HCT116 (cell line): ENCODE data around the gene LRCH1. TPM values are rescaled to one million over a fixed set of nuclear protein-coding genes. Genes with fewer than 3 reads are reported as not detected.

Experiments
- ATAC-seq: fragments of 200-7000 bp; cut with Tn5 transposase; 2 replicates; pipeline ENCODE4 v1.9.1; 2020; ENCODE audit warnings: mild to moderate bottlenecking, moderate library complexity
- BruUV-seq: library from RNA; stranded (reverse); fragments of 400-500 nt; replicated peaks from 2 replicates; lab custom pipeline; 2021; lab: Mats Ljungman, UMichigan
- CTCF ChIA-PET: fragments of 300-600 bp; sonication (Branson Sonifier 250); formaldehyde crosslinking; loops from one replicate; lab custom pipeline; 2021; ENCODE audit warnings: antibody characterized with exemption; lab: Charles Lee
- POLR2A ChIA-PET: fragments of 300-600, 350-600 bp; sonication (Branson Sonifier 250); formaldehyde crosslinking; loops from one replicate; lab custom pipeline; 2021; ENCODE audit warnings: antibody characterized with exemption; lab: Charles Lee
- RAD21 ChIA-PET, 2 experiments: fragments of 300-600 bp; sonication (Branson Sonifier 250); formaldehyde crosslinking; loops; one replicate each; lab custom pipeline; 2023; ENCODE audit warnings: low total read pairs in 2 of 2; ENCODE audit not compliant: uncharacterized antibody in 2 of 2, unreplicated experiment in 2 of 2, low non-redundant PET in 1 of 2; lab: Charles Lee
- DNase-seq: peaks from one replicate; pipeline ENCODE4 v3.0.0-alpha.2; 2010; ENCODE audit warnings: low read depth, low spot score
- H2AFZ ChIP-seq: fragments of 200-600 bp; shearing (Covaris generic), sonication (generic); 2 replicates; pipeline ENCODE4 v1.6.1; 2017; ENCODE audit warnings: low read depth, mixed run types, mixed read lengths, antibody characterized with exemption, low read length; ENCODE audit not compliant: poor library complexity, severe bottlenecking
- H3K27ac ChIP-seq: 2 replicates; pipeline ENCODE4 v1.5.1; 2012; ENCODE audit warnings: low read depth, low read length
- H3K27me3 ChIP-seq: fragments of 200-600 bp; sonication (generic); 2 replicates; pipeline ENCODE4 v1.6.1; 2016; ENCODE audit warnings: mixed run types, low read length, mixed read lengths; ENCODE audit not compliant: insufficient read depth
- H3K36me3 ChIP-seq, 2 experiments: fragments of 200-500 bp in 1 of 2; fragments of 200-600 bp in 1 of 2; sonication (Bioruptor generic) in 1 of 2; sonication (generic) in 1 of 2; 2 replicates each; pipeline versions ENCODE4 v1.5.1 to v1.6.1; 2014 to 2016; ENCODE audit warnings: low read length in 2 of 2, inconsistent platforms in 1 of 2, mixed read lengths in 1 of 2, mixed run types in 1 of 2; ENCODE audit not compliant: insufficient read depth in 2 of 2, control insufficient read depth in 1 of 2
- H3K4me1 ChIP-seq, 2 experiments: fragments of 200-600 bp in 1 of 2; sonication (generic) in 1 of 2; 2 replicates each; pipeline versions ENCODE4 v1.5.1 to v1.6.1; 2012 to 2017; ENCODE audit warnings: low read length in 2 of 2, inconsistent platforms in 1 of 2, mild to moderate bottlenecking in 1 of 2, mixed read lengths in 1 of 2, mixed run types in 1 of 2, moderate library complexity in 1 of 2; ENCODE audit not compliant: insufficient read depth in 2 of 2, control insufficient read depth in 1 of 2
- H3K4me2 ChIP-seq: fragments of 200-600 bp; sonication (generic); 2 replicates; pipeline ENCODE4 v1.6.1; 2017; ENCODE audit warnings: mixed run types, low read length, mixed read lengths
- H3K4me3 ChIP-seq, 2 experiments: fragments of 200-600 bp in 1 of 2; sonication (generic) in 1 of 2; replicated peaks in 1 of 2; 2 replicates each; pipeline ENCODE4 v1.5.1; 2011 to 2016; ENCODE audit warnings: low read length in 2 of 2, control low read depth in 1 of 2, low read depth in 1 of 2, mild to moderate bottlenecking in 1 of 2, mixed read lengths in 1 of 2, mixed run types in 1 of 2
- H3K79me2 ChIP-seq: fragments of 200-600 bp; sonication (generic); 2 replicates; pipeline ENCODE4 v1.6.1; 2017; ENCODE audit warnings: mild to moderate bottlenecking, mixed run types, low read length, moderate library complexity, mixed read lengths; ENCODE audit not compliant: insufficient read depth
- H3K9ac ChIP-seq: fragments of 200-600 bp; sonication (generic); 2 replicates; pipeline ENCODE4 v1.6.1; 2016; ENCODE audit warnings: low read length, mixed read lengths
- H3K9me2 ChIP-seq: fragments of 200-600 bp; sonication (generic), shearing (Covaris generic); 2 replicates; pipeline ENCODE4 v1.6.1; 2017; ENCODE audit warnings: mixed run types, mild to moderate bottlenecking, moderate library complexity; ENCODE audit not compliant: insufficient read depth
- H3K9me3 ChIP-seq, 2 experiments: fragments of 200-500 bp in 1 of 2; fragments of 200-600 bp in 1 of 2; sonication (Bioruptor generic) in 1 of 2; sonication (generic) in 1 of 2; 2 replicates each; pipeline ENCODE4 v1.6.1; 2014 to 2017; ENCODE audit warnings: low read length in 2 of 2, mixed read lengths in 2 of 2, inconsistent platforms in 1 of 2, low read depth in 1 of 2, mild to moderate bottlenecking in 1 of 2, mixed run types in 1 of 2, moderate library complexity in 1 of 2; ENCODE audit not compliant: control insufficient read depth in 1 of 2, insufficient read depth in 1 of 2
- H4K20me1 ChIP-seq: fragments of 200-600 bp; sonication (generic), shearing (Covaris generic); 2 replicates; pipeline ENCODE4 v1.6.1; 2017; ENCODE audit warnings: mixed run types, mild to moderate bottlenecking, moderate library complexity; ENCODE audit not compliant: insufficient read depth
- CBX3 ChIP-seq: IDR thresholded peaks from 2 replicates; pipeline ENCODE4 v1.6.1; 2012; ENCODE audit warnings: low read depth
- CEBPB ChIP-seq: IDR thresholded peaks from 2 replicates; pipeline ENCODE4 v1.6.1; 2012; ENCODE audit warnings: low read depth
- EGR1 ChIP-seq: IDR thresholded peaks from 2 replicates; pipeline ENCODE4 v1.6.1; 2012; ENCODE audit warnings: low read depth
- EZH2 ChIP-seq: fragments of 200-600 bp; sonication (generic); IDR thresholded peaks from 2 replicates; pipeline ENCODE4 v1.6.1; 2017; ENCODE audit warnings: antibody characterized with exemption, mixed run types
- EZH2phosphoT487 ChIP-seq: fragments of 200-600 bp; IDR thresholded peaks from 2 replicates; pipeline ENCODE4 v1.6.1; 2018; ENCODE audit warnings: antibody characterized with exemption, borderline replicate concordance
- FOSL1 ChIP-seq: IDR thresholded peaks from 2 replicates; pipeline ENCODE4 v1.6.1; 2012; ENCODE audit warnings: low read depth
- MAX ChIP-seq: IDR thresholded peaks from 2 replicates; pipeline ENCODE4 v1.6.1; 2012
- POLR2A ChIP-seq: IDR thresholded peaks from 2 replicates; pipeline ENCODE4 v1.7.0; 2011; ENCODE audit warnings: borderline replicate concordance; ENCODE audit not compliant: insufficient read depth, insufficient read length; ENCODE audit errors: extremely low read depth
- RAD21 ChIP-seq: IDR thresholded peaks from 2 replicates; pipeline ENCODE4 v1.6.1; 2012; ENCODE audit warnings: low read depth, mild to moderate bottlenecking
- SRF ChIP-seq: IDR thresholded peaks from 2 replicates; pipeline ENCODE4 v1.6.1; 2012; ENCODE audit warnings: low read depth
- TCF7L2 ChIP-seq: IDR thresholded peaks from 2 replicates; pipeline ENCODE4 v1.7.0; 2011; ENCODE audit warnings: borderline replicate concordance, inconsistent platforms; ENCODE audit not compliant: insufficient read depth, insufficient read length; ENCODE audit errors: extremely low read depth
- YY1 ChIP-seq: IDR thresholded peaks from 2 replicates; pipeline ENCODE4 v1.6.1; 2011; ENCODE audit warnings: low read length, low read depth, moderate library complexity, mild to moderate bottlenecking; ENCODE audit not compliant: insufficient replicate concordance; ENCODE audit errors: extremely low read depth
- ZFX ChIP-seq: fragments of 450-650 bp; IDR thresholded peaks from 2 replicates; pipeline ENCODE4 v1.6.1; 2017
- intact Hi-C: fragments of 100-400 bp; cut with micrococcal nuclease; formaldehyde crosslinking; loops from 2 replicates; pipeline ENCODE4 v1.10.0; 2022
- total RNA-seq: library from RNA; stranded (reverse); gene quantifications from one replicate; pipeline ENCODE4 v1.2.1, GENCODE V29; 2021; ENCODE audit not compliant: unreplicated experiment
- TF ChIP-seq, protein P1 (sequence below), 3 experiments: fragments of 200-600 bp in 1 of 3; sonication (generic) in 1 of 3; IDR thresholded peaks in 2 of 3; conservative IDR thresholded peaks in 1 of 3; 2 replicates each; pipeline ENCODE4 v1.5.1; 2012 to 2017; ENCODE audit warnings: low read depth in 2 of 3, low read length in 2 of 3, antibody characterized with exemption in 1 of 3, borderline replicate concordance in 1 of 3, control low read depth in 1 of 3, mild to moderate bottlenecking in 1 of 3, mixed read lengths in 1 of 3, mixed run types in 1 of 3, moderate library complexity in 1 of 3; ENCODE audit not compliant: insufficient read depth in 1 of 3
- TF ChIP-seq, protein P2 (sequence below): IDR thresholded peaks from 2 replicates; pipeline ENCODE4 v1.6.1; 2011; ENCODE audit warnings: mild to moderate bottlenecking, low read length, moderate library complexity; ENCODE audit not compliant: insufficient replicate concordance; ENCODE audit errors: extremely low read depth

Gene LRCH1
- total RNA-seq, 1 experiment from 2014 or later, result 15.6 TPM

- TF ChIP-seq CEBPB (no peak), EZH2 (no peak), SRF (no peak), EZH2phosphoT487 (no peak)
Measured at GRCh38 chr13:46636451-46636850, 83.5 kb downstream of the LRCH1 start (continued).

GRCh38 chr13:46637213-46637612, 84.2 kb downstream of the LRCH1 start:
- Histone ChIP-seq H3K9me2 (no peaks in the 10 kb centered on the region), H2AFZ (no peak overlapping the region), H3K79me2 (peaks cover 58% of the 10 kb centered on the region), H3K27ac (no peak overlapping the region), H3K4me2 (no peak overlapping the region), H3K9ac (no peak overlapping the region), H3K4me3 (no peak overlapping the region), H3K36me3 (no peaks in the 10 kb centered on the region), H3K27me3 (no peaks in the 10 kb centered on the region), H3K4me1 (peaks cover 5 to 15% of the 10 kb centered on the region in 2 experiments), H3K9me3 (no peaks in the 10 kb centered on the region), H4K20me1 (no peaks in the 10 kb centered on the region)
- no peak for TF ChIP-seq FOSL1
- TF ChIP-seq CBX3, result no peak
- TF ChIP-seq EGR1, result no peak
- TF ChIP-seq TCF7L2, result no peak
- TF ChIP-seq MAX, result no peak
- TF ChIP-seq YY1, result no peak
- TF ChIP-seq ZFX, result no peak
- TF ChIP-seq RAD21, result no peak
- TF ChIP-seq, protein P1, sequence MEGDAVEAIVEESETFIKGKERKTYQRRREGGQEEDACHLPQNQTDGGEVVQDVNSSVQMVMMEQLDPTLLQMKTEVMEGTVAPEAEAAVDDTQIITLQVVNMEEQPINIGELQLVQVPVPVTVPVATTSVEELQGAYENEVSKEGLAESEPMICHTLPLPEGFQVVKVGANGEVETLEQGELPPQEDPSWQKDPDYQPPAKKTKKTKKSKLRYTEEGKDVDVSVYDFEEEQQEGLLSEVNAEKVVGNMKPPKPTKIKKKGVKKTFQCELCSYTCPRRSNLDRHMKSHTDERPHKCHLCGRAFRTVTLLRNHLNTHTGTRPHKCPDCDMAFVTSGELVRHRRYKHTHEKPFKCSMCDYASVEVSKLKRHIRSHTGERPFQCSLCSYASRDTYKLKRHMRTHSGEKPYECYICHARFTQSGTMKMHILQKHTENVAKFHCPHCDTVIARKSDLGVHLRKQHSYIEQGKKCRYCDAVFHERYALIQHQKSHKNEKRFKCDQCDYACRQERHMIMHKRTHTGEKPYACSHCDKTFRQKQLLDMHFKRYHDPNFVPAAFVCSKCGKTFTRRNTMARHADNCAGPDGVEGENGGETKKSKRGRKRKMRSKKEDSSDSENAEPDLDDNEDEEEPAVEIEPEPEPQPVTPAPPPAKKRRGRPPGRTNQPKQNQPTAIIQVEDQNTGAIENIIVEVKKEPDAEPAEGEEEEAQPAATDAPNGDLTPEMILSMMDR (IDR thresholded peaks at IDR 0.05 in 2 of 3, conservative IDR thresholded peaks at IDR 0.05 in 1 of 3; ENCODE audit: borderline replicate concordance in 1 of 3, insufficient read depth in 1 of 3, low read depth in 2 of 3, low read length in 2 of 3), result no peak
- TF ChIP-seq, protein P2, sequence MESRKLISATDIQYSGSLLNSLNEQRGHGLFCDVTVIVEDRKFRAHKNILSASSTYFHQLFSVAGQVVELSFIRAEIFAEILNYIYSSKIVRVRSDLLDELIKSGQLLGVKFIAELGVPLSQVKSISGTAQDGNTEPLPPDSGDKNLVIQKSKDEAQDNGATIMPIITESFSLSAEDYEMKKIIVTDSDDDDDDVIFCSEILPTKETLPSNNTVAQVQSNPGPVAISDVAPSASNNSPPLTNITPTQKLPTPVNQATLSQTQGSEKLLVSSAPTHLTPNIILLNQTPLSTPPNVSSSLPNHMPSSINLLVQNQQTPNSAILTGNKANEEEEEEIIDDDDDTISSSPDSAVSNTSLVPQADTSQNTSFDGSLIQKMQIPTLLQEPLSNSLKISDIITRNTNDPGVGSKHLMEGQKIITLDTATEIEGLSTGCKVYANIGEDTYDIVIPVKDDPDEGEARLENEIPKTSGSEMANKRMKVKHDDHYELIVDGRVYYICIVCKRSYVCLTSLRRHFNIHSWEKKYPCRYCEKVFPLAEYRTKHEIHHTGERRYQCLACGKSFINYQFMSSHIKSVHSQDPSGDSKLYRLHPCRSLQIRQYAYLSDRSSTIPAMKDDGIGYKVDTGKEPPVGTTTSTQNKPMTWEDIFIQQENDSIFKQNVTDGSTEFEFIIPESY, result no peak
- TF ChIP-seq POLR2A, result no peak
- TF ChIP-seq CEBPB, result no peak
- intact Hi-C loops, result no loop called here
- CTCF ChIA-PET, result no interaction called here
- POLR2A ChIA-PET, result no interaction called here
- no TSS peak for BruUV-seq
- RAD21 ChIA-PET, result no interaction called here
- DNase-seq, result no peak
- no peak for ATAC-seq
